HCT116 (cell line): ENCODE results near the gene NALCN. TPM values are rescaled to one million over a fixed set of nuclear protein-coding genes. Genes with fewer than 3 reads are reported as not detected.

Experiments
- ATAC-seq: fragments of 200-7000 bp; cut with Tn5 transposase; 2 replicates; pipeline ENCODE4 v1.9.1; 2020; ENCODE audit warnings: mild to moderate bottlenecking, moderate library complexity
- BruUV-seq: library from RNA; stranded (reverse); fragments of 400-500 nt; replicated peaks from 2 replicates; lab custom pipeline; 2021; lab: Mats Ljungman, UMichigan
- CTCF ChIA-PET: fragments of 300-600 bp; sonication (Branson Sonifier 250); formaldehyde crosslinking; loops from one replicate; lab custom pipeline; 2021; ENCODE audit warnings: antibody characterized with exemption; lab: Charles Lee
- POLR2A ChIA-PET: fragments of 300-600, 350-600 bp; sonication (Branson Sonifier 250); formaldehyde crosslinking; loops from one replicate; lab custom pipeline; 2021; ENCODE audit warnings: antibody characterized with exemption; lab: Charles Lee
- RAD21 ChIA-PET, 2 experiments: fragments of 300-600 bp; sonication (Branson Sonifier 250); formaldehyde crosslinking; loops; one replicate each; lab custom pipeline; 2023; ENCODE audit warnings: low total read pairs in 2 of 2; ENCODE audit not compliant: uncharacterized antibody in 2 of 2, unreplicated experiment in 2 of 2, low non-redundant PET in 1 of 2; lab: Charles Lee
- DNase-seq: peaks from one replicate; pipeline ENCODE4 v3.0.0-alpha.2; 2010; ENCODE audit warnings: low read depth, low spot score
- H2AFZ ChIP-seq: fragments of 200-600 bp; shearing (Covaris generic), sonication (generic); 2 replicates; pipeline ENCODE4 v1.6.1; 2017; ENCODE audit warnings: low read depth, mixed run types, mixed read lengths, antibody characterized with exemption, low read length; ENCODE audit not compliant: poor library complexity, severe bottlenecking
- H3K27ac ChIP-seq: 2 replicates; pipeline ENCODE4 v1.5.1; 2012; ENCODE audit warnings: low read depth, low read length
- H3K27me3 ChIP-seq: fragments of 200-600 bp; sonication (generic); 2 replicates; pipeline ENCODE4 v1.6.1; 2016; ENCODE audit warnings: mixed run types, low read length, mixed read lengths; ENCODE audit not compliant: insufficient read depth
- H3K36me3 ChIP-seq, 2 experiments: fragments of 200-500 bp in 1 of 2; fragments of 200-600 bp in 1 of 2; sonication (Bioruptor generic) in 1 of 2; sonication (generic) in 1 of 2; 2 replicates each; pipeline versions ENCODE4 v1.5.1 to v1.6.1; 2014 to 2016; ENCODE audit warnings: low read length in 2 of 2, inconsistent platforms in 1 of 2, mixed read lengths in 1 of 2, mixed run types in 1 of 2; ENCODE audit not compliant: insufficient read depth in 2 of 2, control insufficient read depth in 1 of 2
- H3K4me1 ChIP-seq, 2 experiments: fragments of 200-600 bp in 1 of 2; sonication (generic) in 1 of 2; 2 replicates each; pipeline versions ENCODE4 v1.5.1 to v1.6.1; 2012 to 2017; ENCODE audit warnings: low read length in 2 of 2, inconsistent platforms in 1 of 2, mild to moderate bottlenecking in 1 of 2, mixed read lengths in 1 of 2, mixed run types in 1 of 2, moderate library complexity in 1 of 2; ENCODE audit not compliant: insufficient read depth in 2 of 2, control insufficient read depth in 1 of 2
- H3K4me2 ChIP-seq: fragments of 200-600 bp; sonication (generic); 2 replicates; pipeline ENCODE4 v1.6.1; 2017; ENCODE audit warnings: mixed run types, low read length, mixed read lengths
- H3K4me3 ChIP-seq, 2 experiments: fragments of 200-600 bp in 1 of 2; sonication (generic) in 1 of 2; replicated peaks in 1 of 2; 2 replicates each; pipeline ENCODE4 v1.5.1; 2011 to 2016; ENCODE audit warnings: low read length in 2 of 2, control low read depth in 1 of 2, low read depth in 1 of 2, mild to moderate bottlenecking in 1 of 2, mixed read lengths in 1 of 2, mixed run types in 1 of 2
- H3K79me2 ChIP-seq: fragments of 200-600 bp; sonication (generic); 2 replicates; pipeline ENCODE4 v1.6.1; 2017; ENCODE audit warnings: mild to moderate bottlenecking, mixed run types, low read length, moderate library complexity, mixed read lengths; ENCODE audit not compliant: insufficient read depth
- H3K9ac ChIP-seq: fragments of 200-600 bp; sonication (generic); 2 replicates; pipeline ENCODE4 v1.6.1; 2016; ENCODE audit warnings: low read length, mixed read lengths
- H3K9me2 ChIP-seq: fragments of 200-600 bp; sonication (generic), shearing (Covaris generic); 2 replicates; pipeline ENCODE4 v1.6.1; 2017; ENCODE audit warnings: mixed run types, mild to moderate bottlenecking, moderate library complexity; ENCODE audit not compliant: insufficient read depth
- H3K9me3 ChIP-seq, 2 experiments: fragments of 200-500 bp in 1 of 2; fragments of 200-600 bp in 1 of 2; sonication (Bioruptor generic) in 1 of 2; sonication (generic) in 1 of 2; 2 replicates each; pipeline ENCODE4 v1.6.1; 2014 to 2017; ENCODE audit warnings: low read length in 2 of 2, mixed read lengths in 2 of 2, inconsistent platforms in 1 of 2, low read depth in 1 of 2, mild to moderate bottlenecking in 1 of 2, mixed run types in 1 of 2, moderate library complexity in 1 of 2; ENCODE audit not compliant: control insufficient read depth in 1 of 2, insufficient read depth in 1 of 2
- H4K20me1 ChIP-seq: fragments of 200-600 bp; sonication (generic), shearing (Covaris generic); 2 replicates; pipeline ENCODE4 v1.6.1; 2017; ENCODE audit warnings: mixed run types, mild to moderate bottlenecking, moderate library complexity; ENCODE audit not compliant: insufficient read depth
- CBX3 ChIP-seq: IDR thresholded peaks from 2 replicates; pipeline ENCODE4 v1.6.1; 2012; ENCODE audit warnings: low read depth
- ELF1 ChIP-seq: IDR thresholded peaks from 2 replicates; pipeline ENCODE4 v1.6.1; 2012; ENCODE audit warnings: low read depth, borderline replicate concordance
- EZH2 ChIP-seq: fragments of 200-600 bp; sonication (generic); IDR thresholded peaks from 2 replicates; pipeline ENCODE4 v1.6.1; 2017; ENCODE audit warnings: antibody characterized with exemption, mixed run types
- FOSL1 ChIP-seq: IDR thresholded peaks from 2 replicates; pipeline ENCODE4 v1.6.1; 2012; ENCODE audit warnings: low read depth
- JUND ChIP-seq: IDR thresholded peaks from 2 replicates; pipeline ENCODE4 v1.6.1; 2012
- MAX ChIP-seq: IDR thresholded peaks from 2 replicates; pipeline ENCODE4 v1.6.1; 2012
- RAD21 ChIP-seq: IDR thresholded peaks from 2 replicates; pipeline ENCODE4 v1.6.1; 2012; ENCODE audit warnings: low read depth, mild to moderate bottlenecking
- SIN3A ChIP-seq: IDR thresholded peaks from 2 replicates; pipeline ENCODE4 v1.6.1; 2012; ENCODE audit warnings: low read depth
- SRF ChIP-seq: IDR thresholded peaks from 2 replicates; pipeline ENCODE4 v1.6.1; 2012; ENCODE audit warnings: low read depth
- intact Hi-C: fragments of 100-400 bp; cut with micrococcal nuclease; formaldehyde crosslinking; loops from 2 replicates; pipeline ENCODE4 v1.10.0; 2022
- total RNA-seq: library from RNA; stranded (reverse); gene quantifications from one replicate; pipeline ENCODE4 v1.2.1, GENCODE V29; 2021; ENCODE audit not compliant: unreplicated experiment

NALCN gene
- total RNA-seq, 1 experiment from 2014 or later: not detected

GRCh38 chr13:101300531-101300930 is 115.8 kb downstream of the NALCN start (continued):
- no peak for TF ChIP-seq JUND
- no peak for TF ChIP-seq CBX3
- TF ChIP-seq SRF: no peak
- TF ChIP-seq FOSL1: no peak
- no peak for TF ChIP-seq ELF1
- no peak for TF ChIP-seq EZH2
- no peak for TF ChIP-seq RAD21
- TF ChIP-seq MAX: no peak

GRCh38 chr13:101298517-101298916 is 117.8 kb downstream of the NALCN start:
- ChIA-PET RAD21 (no interaction called here), CTCF (no interaction called here), POLR2A (no interaction called here)
- intact Hi-C loops: no loop called here
- no peak overlapping the region for H2AFZ ChIP-seq
- DNase-seq: no peak
- no peaks in the 10 kb centered on the region for H3K36me3 ChIP-seq
- H3K79me2 ChIP-seq: no peaks in the 10 kb centered on the region
- H3K9me2 ChIP-seq: no peaks in the 10 kb centered on the region
- TF ChIP-seq RAD21 (0 out of 2 replicates have a peak, but pooled peaks have one; percentile 3), ELF1 (no peak)
- H3K4me2 ChIP-seq: no peak overlapping the region
- no peak overlapping the region for H3K27ac ChIP-seq
- no peaks in the 10 kb centered on the region for H3K27me3 ChIP-seq
- no peaks in the 10 kb centered on the region for H3K4me1 ChIP-seq
- no peak for ATAC-seq
- H3K9me3 ChIP-seq: peaks cover 0 to 3% of the 10 kb centered on the region in 2 experiments; a peak in 2 of 4 replicates
- H3K4me3 ChIP-seq: no peak overlapping the region
- H3K9ac ChIP-seq: no peak overlapping the region
- no peaks in the 10 kb centered on the region for H4K20me1 ChIP-seq
- BruUV-seq: no TSS peak

GRCh38 chr13:101297794-101298193 is 118.5 kb downstream of the NALCN start:
- intact Hi-C loops: no loop called here
- POLR2A ChIA-PET: no interaction called here
- DNase-seq: no peak
- Histone ChIP-seq H2AFZ (no peak overlapping the region), H3K9ac (no peak overlapping the region), H4K20me1 (no peaks in the 10 kb centered on the region), H3K9me3 (peaks cover 0 to 3% of the 10 kb centered on the region in 2 experiments; a peak in 2 of 4 replicates), H3K79me2 (no peaks in the 10 kb centered on the region), H3K36me3 (no peaks in the 10 kb centered on the region), H3K27me3 (no peaks in the 10 kb centered on the region), H3K4me2 (no peak overlapping the region), H3K9me2 (no peaks in the 10 kb centered on the region), H3K27ac (no peak overlapping the region), H3K4me1 (no peaks in the 10 kb centered on the region), H3K4me3 (no peak overlapping the region)
- TF ChIP-seq ELF1 (no peak), SIN3A (no peak)
- no peak for ATAC-seq
- CTCF ChIA-PET: no interaction called here
- no TSS peak for BruUV-seq
- RAD21 ChIA-PET: no interaction called here
